Spleen (tissue), 7 donors: ENCODE measurements around the gene PKHD1.

Experiments
- POLR2A ChIP-seq, 3 donors: fragments of 450-650 bp; IDR thresholded peaks; one replicate each; pipeline ENCODE4 v1.5.1; 2017; ENCODE audit warnings: antibody characterized with exemption in 3 of 3, mild to moderate bottlenecking in 1 of 3
- POLR2AphosphoS5 ChIP-seq, 3 donors: sonication (generic); formaldehyde crosslinking; IDR thresholded peaks; one replicate each; pipeline ENCODE4 v1.5.1; 2017; ENCODE audit warnings: antibody characterized with exemption in 3 of 3
- TF ChIP-seq, protein P1 (sequence below), 11 experiments: fragments of 200-600 bp in 7 of 11; fragments of 450-650 bp in 4 of 11; sonication (generic) in 4 of 11; IDR thresholded peaks in 8 of 11; conservative IDR thresholded peaks in 3 of 11; 1 replicate in 7 of 11; 2 replicates in 4 of 11; pipeline versions ENCODE4 v1.4.0 to v1.8.0; 2016 to 2021; ENCODE audit warnings: antibody characterized with exemption in 11 of 11, inconsistent platforms in 4 of 11, mild to moderate bottlenecking in 1 of 11
- donor health status: DM: no; HTN: no; CAD: no; lungs with moderate emphysema.
- donor health status: DM: no; HTN: no; CAD: no.
- donor health status: DM: no; HTN: no; CAD: no.

DNA sequence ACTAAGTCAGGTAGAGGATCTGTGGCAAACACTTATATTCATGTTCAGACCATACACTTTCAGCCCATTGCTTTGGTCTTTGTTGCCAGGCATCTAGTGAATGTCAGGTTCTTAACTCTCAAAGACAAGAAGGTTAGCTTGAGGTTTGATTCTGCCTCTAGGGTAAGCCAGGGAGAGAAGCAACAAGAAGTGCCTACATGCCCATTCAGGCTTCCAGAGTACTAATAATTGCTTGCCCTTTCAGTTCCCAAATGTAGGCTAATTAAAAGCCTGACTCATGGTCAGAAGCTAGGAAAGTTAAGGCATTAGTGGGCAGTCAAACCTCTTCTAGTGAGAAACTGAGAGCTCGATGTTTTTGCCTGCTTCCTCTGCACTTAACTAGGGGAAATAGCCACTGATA lies 492.4 kb downstream of the PKHD1 start:
- TF ChIP-seq POLR2A (IDR thresholded peaks at IDR 0.05), result no peak
- TF ChIP-seq, protein P1, sequence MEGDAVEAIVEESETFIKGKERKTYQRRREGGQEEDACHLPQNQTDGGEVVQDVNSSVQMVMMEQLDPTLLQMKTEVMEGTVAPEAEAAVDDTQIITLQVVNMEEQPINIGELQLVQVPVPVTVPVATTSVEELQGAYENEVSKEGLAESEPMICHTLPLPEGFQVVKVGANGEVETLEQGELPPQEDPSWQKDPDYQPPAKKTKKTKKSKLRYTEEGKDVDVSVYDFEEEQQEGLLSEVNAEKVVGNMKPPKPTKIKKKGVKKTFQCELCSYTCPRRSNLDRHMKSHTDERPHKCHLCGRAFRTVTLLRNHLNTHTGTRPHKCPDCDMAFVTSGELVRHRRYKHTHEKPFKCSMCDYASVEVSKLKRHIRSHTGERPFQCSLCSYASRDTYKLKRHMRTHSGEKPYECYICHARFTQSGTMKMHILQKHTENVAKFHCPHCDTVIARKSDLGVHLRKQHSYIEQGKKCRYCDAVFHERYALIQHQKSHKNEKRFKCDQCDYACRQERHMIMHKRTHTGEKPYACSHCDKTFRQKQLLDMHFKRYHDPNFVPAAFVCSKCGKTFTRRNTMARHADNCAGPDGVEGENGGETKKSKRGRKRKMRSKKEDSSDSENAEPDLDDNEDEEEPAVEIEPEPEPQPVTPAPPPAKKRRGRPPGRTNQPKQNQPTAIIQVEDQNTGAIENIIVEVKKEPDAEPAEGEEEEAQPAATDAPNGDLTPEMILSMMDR (IDR thresholded peaks at IDR 0.05 in 8 of 11, conservative IDR thresholded peaks at IDR 0.05 in 3 of 11), result no peak
- no peak for TF ChIP-seq POLR2AphosphoS5 (IDR thresholded peaks at IDR 0.05)
